ENCODE results near the gene CNNM2. TPM values are rescaled to one million over a fixed set of nuclear protein-coding genes. Genes with fewer than 3 reads are reported as not detected.

CNNM2 gene
- 2.6 TPM in 2 replicates for total RNA-seq

DNA sequence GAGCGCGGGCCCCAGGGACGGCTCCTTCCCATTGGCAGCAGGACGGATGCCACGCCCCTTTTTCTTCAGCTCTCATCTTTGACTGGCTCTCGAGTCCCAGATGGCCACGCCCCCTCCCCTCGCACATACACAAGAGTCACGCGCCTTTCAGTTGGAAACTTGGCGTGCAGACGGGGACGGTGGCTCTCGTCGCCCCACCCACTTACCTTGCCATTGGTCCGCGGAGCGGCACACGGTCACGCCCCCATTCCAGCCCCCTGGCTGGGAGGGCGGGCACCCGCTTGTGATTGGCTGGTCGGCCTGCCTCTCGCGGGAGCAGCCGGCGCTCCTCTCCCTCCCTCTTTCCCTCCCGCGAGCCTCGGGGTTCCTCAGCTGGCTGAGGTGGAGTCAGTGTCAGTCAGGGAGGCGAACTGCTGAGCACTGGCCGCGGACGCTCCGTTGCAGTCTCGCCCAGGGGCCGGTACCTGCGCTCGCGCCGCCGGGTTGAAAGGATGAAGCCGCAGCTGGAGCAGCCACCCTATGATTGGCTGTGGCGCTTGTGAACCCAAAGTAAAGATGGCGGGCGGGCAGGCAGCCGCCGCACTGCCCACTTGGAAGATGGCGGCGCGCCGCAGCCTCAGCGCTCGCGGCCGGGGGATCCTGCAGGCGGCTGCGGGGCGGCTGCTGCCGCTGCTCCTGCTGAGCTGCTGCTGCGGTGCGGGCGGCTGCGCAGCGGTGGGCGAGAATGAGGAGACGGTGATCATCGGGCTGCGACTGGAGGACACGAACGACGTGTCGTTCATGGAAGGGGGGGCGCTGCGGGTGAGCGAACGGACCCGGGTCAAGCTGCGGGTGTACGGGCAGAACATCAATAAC is at the start of gene CNNM2:
TSS of gene CNNM2 (plus strand) at position 333 of the 855 bp plus-strand sequence. CDS start at position 520, 187 bp downstream.

GRCh38 chr10:102869258-102870198 is 48.6 kb upstream of the CNNM2 start, which contains the start of gene AS3MT:
AS3MT (plus strand) TSS chr10:102869470; CDS start chr10:102869593, 123 bp downstream.

Small RNA genes within 50 kb of the gene (small RNA-seq; reads per million reads assigned to genes)
- gene AS3MT (not detected), gene RF00026 (not detected), gene RF02271 (not detected)

Other genes with a start within 250 kb of the CNNM2 start
- gene ARL3, start 203.9 kb upstream of the CNNM2 start, total RNA-seq = 3.6 and 3.9 TPM in 2 replicates
- 4.6 and 7.1 TPM in 2 replicates for gene SFXN2, start 203.7 kb upstream of the CNNM2 start, total RNA-seq
- 77.4 and 83.7 TPM in 2 replicates for gene WBP1L, start 174.3 kb upstream of the CNNM2 start, total RNA-seq
- gene CYP17A1, start 80.9 kb upstream of the CNNM2 start, total RNA-seq = not detected in 2 replicates
- gene BORCS7, start 64.0 kb upstream of the CNNM2 start, total RNA-seq = 15.3 and 21.6 TPM in 2 replicates
- gene AS3MT, start 48.8 kb upstream of the CNNM2 start, total RNA-seq = 0.10 and 0.98 TPM in 2 replicates